Epithelial cell of esophagus (primary cell): ENCODE results near the gene PRMT5.

Experiments
- DNase-seq: peaks from one replicate; pipeline ENCODE4 v3.0.0; 2010; ENCODE audit warnings: low read depth
- H3K4me3 ChIP-seq: 2 replicates; pipeline ENCODE4 v1.5.1; 2011; ENCODE audit warnings: mild to moderate bottlenecking, low read length, control low read depth
- CTCF ChIP-seq: IDR thresholded peaks from 2 replicates; pipeline ENCODE4 v1.5.1; 2011; ENCODE audit warnings: low read depth, mild to moderate bottlenecking, low read length, control low read depth, inconsistent platforms; ENCODE audit not compliant: insufficient read depth; ENCODE audit errors: missing control alignments

Gene PRMT5

GRCh38 chr14:22929961-22930364 lies 787 bp upstream of the PRMT5 start:
- peak overlapping the region; percentile 48 for H3K4me3 ChIP-seq
- TF ChIP-seq CTCF = no peak
- DNase-seq = no peak

- DNase-seq = no peak
- no peak for TF ChIP-seq CTCF
- H3K4me3 ChIP-seq = peak overlapping the region; percentile 100
These were observed 706 bp downstream of the PRMT5 start for GRCh38 chr14:22928237-22929103.

GRCh38 chr14:22926316-22926715 lies 2.9 kb downstream of the PRMT5 start:
- TF ChIP-seq CTCF = no peak
- H3K4me3 ChIP-seq = no peak overlapping the region
- DNase-seq = peak; percentile 94

- no peak for TF ChIP-seq CTCF
- DNase-seq = no peak
- H3K4me3 ChIP-seq = no peak overlapping the region
These were observed 3.7 kb downstream of the PRMT5 start for GRCh38 chr14:22925513-22925912.

GRCh38 chr14:22923746-22924145 lies 5.4 kb downstream of the PRMT5 start:
- DNase-seq = no peak
- no peak for TF ChIP-seq CTCF
- H3K4me3 ChIP-seq = no peak overlapping the region

GRCh38 chr14:22922294-22922693 lies 6.9 kb downstream of the PRMT5 start:
- H3K4me3 ChIP-seq = no peak overlapping the region
- DNase-seq = no peak
- no peak for TF ChIP-seq CTCF

- no peak overlapping the region for H3K4me3 ChIP-seq
- no peak for TF ChIP-seq CTCF
These were observed 8.5 kb downstream of the PRMT5 start for GRCh38 chr14:22920697-22921096.

More at GRCh38 chr14:22920697-22921096, 8.5 kb downstream of the PRMT5 start:
- DNase-seq = no peak
